NCI-H2196 (cell line): ENCODE measurements around the gene TMEM53.
"Not testable (repeated sequence)": the region's sequence is repeated elsewhere in the genome, so short reads cannot be mapped to it uniquely, and the experiment has no call there.

Experiments used
- DNase-seq: peaks from one replicate; lab custom pipeline; 2025; ENCODE audit not compliant: unreplicated experiment; lab: John Stamatoyannopoulos, UW

Gene TMEM53

DNA sequence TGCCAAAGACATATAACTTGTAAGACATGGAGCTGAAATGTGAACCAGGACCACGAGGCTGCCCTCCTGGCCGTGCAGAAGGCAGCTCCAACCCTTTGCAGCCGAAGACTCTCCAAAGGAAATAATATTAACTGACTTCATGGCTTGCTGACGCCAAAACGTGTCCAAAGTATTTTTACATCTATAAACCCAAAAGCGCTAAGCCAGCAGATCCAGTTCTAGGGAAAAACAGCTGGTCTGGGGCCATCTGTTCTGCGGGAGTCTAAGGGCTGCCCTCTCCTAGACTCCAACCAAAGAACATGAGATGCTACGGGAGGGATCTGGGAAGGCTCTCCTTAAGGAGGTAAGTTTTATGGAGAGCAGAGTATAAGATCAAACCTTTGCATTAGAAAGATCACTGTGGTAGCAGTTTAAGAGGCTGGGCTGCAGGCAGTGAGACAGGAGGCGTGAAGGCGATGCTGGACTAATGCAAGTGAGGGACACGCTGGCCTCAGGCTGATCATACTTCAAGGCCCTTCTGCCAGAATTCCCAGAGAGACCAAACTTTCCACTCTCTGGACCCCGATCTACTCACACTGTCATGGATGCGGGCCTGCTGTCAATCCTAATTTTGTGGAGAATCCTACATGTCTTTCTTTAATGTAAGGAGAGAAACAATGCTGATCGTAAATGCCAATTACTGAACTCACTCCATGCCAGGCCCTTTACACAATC lies 1.2 kb downstream of the TMEM53 start:
- DNase-seq, result no peak

DNA sequence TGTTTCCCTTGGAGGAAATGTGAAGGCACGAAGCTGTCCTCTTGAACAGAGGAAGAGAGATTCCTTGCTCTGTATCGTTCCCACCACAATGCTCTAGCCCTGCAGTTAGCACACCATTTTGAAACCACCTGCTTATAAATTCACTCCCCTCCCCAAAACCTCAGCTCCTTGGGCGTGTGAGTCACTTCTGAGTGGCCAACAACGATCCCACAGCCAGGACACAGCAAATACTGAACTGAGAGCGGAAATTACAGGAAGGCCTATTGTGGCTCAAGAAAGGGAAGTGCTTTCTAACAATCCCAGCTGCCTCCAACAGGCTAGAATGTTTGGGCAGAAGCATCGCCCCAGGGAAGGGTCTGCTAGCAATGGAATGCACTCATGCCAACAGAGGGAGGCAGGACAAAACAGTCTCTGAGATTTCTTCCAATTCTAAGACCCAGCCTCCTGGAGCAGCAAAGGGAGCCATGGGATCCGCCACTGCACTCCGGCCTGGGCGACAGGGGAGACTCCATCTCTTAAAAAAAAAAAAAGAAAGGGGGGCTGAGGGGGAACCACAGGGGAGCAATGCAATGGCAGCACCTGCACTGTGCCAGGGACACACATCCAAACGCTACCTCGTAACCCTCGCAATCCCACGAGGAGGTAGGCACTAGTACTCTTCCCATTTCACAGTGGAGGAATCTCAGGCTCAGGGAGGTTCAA lies 1.9 kb downstream of the TMEM53 start:
- DNase-seq, result no peak

DNA sequence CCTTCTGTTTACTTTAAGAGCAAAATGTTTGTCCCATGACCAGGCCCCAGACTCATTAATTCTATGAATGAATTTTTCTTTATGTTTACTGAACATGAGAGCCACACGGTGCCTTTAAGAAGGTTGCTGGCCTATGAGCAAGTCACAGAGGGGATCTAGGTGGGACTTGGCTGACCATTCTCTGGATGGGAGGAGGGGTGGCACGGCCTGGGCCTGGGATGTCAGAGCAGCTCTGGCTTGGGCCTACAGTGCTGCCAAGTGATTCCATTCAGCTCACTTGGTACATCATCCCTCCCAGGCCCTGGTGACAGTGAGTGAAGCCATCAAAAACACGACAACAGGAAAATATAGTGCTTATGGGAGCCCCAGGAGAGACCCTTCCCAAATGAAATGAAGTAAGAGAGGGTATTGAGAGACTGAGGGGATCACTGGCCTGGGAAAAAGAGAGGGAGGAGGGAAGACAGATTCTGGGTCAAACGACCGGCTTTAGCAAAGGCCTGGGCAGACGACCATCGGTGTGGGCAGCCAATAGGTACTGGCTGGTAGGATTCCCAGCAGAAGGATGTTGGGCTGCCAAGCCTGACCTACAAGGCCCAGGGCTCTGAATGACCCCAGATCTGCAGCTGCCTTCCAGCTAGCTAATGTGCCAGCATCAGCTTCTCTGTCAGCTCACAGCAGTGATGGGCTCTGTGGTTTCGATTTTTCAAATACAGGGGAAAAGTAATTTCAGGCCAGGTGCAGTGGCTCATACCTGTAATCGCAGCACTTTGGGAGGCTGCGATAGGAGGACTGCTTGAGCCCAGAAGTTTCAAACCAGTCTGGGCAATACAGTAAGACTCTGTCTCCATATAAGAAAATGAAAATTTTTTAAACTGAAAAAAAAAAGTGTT lies 3.3 kb downstream of the TMEM53 start:
- DNase-seq, result no peak

DNA sequence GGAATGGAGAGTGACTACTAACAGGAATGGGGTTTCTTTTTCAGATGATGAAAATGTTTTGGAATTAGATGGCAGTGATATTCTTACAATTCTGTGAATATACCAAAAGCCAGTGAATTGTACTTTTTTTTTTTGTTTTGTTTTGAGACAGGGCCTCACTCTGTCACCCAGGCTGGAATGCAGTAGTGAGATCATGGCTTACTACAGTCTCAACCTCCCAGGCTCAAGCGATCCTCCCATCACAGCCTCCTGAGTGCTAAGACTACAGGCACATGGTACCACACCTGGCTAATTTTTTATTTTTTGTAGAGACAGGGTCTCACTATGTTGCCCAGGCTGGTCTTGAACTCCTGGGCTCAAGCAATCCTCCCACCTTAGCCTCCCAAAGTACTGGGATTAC lies 7.6 kb downstream of the TMEM53 start:
- not testable (repeated sequence) for DNase-seq

DNA sequence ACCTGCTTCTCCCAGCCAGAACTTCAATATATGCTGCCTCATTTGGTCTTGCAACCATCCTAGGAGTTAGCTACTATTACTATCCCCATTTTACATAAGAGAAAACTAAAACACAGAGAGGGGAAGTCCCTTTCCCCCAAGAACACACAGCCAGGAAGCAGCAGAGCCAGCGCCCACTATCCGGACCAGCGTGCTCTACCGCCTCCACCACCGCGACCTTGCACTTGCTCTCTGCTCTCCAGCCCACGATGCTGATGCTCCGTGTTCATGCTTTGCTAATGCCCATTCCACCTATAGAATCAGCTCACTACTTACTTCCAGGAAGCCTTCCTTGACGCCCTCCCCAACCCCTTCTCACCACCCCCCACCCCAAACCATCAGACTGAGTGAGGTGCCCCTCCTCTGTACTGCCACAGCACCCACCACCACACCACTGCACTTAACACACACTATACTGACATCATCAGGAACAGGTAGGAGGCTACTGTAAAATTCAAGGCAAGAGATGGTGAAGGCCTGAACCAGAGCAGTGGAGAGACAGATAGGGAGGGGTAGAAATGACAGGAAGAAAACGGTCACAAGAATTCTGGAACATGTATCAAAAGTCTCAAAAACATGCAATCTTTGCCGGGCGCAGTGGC lies 9.4 kb downstream of the TMEM53 start:
- no peak for DNase-seq

DNA sequence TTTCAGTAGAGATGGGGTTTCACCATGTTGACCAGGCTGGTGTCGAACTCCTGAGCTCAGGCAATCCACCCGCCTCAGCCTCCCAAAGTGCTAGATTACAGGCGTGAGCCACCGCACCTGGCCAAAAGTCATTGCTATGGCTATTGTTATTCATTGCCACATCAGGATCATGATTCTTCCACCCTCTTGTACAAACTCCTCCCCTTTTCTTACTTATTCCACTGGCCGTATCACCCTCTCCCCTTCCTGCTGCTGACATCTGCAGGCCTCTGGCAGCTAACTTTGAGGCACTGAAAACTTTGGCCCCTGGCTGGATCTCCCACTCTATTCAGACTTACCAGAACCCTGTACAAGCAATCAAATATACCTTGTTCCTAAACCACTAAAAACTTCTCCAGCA lies 10.9 kb downstream of the TMEM53 start:
- DNase-seq, result no peak

DNA sequence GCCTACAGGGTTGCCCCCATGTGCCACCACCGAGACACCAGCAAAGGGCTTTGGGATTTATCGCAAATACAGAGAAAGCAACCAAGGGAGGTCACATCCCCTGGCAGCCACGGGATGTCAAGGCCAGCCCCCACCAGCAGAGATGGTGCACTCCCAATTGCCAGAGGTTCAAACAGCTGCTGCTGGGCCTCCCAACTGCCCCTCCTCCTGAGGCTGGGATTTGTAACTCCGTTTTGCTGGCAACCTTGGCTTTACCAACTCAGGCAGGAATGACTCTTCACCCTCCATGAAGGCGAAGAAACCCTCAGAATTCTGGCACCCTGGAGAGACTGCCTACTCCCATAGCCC lies 11.6 kb downstream of the TMEM53 start:
- no peak for DNase-seq

DNA sequence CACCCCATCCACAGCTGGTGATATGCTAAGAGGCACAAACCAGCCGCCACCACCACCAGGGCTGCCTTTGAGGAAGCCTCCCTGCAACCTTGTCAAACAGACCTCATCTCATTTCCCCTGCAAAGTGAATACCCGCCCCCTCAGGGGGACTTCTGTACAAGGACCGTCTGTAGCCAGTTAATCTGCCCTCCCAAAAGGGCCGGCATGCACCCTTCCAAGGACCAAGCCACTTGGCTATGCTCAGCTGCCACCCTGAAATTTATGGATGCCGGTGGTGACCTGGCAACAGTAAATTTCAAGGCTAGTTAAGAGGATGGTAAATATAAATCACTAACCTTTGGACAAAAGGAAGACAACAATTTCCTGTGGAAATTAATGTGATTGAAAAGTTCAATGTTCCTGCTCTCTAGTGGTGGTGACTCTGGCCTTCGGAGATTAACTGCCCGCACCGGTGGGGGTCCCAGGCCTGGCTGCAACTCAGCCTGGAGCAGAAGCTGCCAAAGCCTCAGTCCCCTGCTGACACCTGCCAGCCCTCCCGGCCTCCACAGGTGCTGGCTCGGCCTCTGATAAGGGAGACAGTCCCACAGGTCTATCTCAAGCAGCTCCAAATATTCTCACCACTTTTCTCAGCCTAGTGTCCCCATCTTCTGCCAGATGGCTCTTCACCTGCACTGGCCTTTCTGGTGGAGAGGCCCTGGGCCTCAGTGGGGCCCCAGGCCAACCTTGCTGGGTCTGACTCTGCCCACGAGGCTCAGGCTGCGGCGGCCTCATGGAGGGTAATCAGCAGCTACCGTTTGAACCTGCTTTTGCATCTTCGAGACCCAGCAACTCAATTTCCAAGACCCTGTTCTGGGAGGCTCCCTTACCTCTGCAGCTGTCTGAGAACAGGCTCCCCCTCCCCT lies 12.2 kb downstream of the TMEM53 start:
- DNase-seq, result no peak

DNA sequence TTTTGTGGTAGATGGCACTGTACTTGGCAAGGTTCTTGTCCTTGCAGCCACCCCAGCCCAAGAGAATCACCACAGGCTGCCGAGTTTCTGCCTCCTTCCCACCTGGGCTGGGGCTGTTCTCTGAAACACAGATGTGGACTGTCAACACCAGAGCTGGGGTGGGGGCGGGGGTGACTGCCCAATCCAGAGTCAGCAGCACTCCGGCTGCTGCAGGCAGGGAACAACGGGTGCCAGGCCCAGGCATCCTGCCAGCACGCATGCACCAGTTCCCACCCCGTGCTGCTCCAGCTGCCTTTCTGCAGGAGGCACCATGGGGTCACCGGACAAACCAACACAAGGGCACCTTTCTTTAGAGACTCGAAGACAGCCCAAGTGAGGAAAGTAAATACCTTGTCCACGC lies 14.1 kb downstream of the TMEM53 start:
- peak; percentile 83 for DNase-seq

DNA sequence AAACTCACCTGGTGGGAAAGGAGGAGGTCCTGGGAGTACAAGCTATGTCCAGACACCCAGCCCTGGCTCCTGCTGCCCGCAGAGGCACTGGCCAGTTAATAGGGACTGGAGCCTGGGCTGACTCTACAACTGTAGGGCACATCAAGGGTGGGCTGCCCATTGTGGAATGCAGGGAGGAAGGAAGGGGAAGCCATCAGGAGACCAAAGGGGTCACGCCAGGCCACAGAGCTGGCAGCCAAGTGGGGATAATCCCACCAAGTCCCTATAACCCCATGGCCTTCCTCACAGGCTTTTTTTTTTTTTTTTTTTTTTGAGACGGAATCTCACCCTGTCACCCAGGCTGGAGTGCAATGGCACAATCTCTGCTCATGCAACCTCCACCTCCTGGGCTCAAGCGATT lies 14.7 kb downstream of the TMEM53 start:
- DNase-seq, result no peak

DNA sequence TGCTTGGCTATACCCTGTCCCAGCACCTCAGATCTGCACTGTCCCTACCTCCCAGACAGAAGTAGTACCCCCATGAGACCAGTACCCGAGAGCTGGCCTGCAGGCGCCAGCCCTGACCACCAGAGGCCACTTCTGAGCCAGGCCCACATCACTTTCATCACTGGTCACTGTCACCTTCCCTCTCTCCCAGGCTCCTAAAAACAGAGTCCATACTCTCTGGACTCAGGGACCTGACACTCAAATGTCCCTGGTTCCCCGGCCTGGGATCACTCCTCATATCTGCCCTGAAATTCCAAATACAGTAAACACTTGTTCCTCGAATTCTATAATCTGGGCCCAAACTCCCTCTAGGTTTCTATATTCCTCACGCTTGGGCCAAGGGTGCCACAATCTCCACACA lies 18.7 kb downstream of the TMEM53 start:
- DNase-seq, result peak; percentile 28

DNA sequence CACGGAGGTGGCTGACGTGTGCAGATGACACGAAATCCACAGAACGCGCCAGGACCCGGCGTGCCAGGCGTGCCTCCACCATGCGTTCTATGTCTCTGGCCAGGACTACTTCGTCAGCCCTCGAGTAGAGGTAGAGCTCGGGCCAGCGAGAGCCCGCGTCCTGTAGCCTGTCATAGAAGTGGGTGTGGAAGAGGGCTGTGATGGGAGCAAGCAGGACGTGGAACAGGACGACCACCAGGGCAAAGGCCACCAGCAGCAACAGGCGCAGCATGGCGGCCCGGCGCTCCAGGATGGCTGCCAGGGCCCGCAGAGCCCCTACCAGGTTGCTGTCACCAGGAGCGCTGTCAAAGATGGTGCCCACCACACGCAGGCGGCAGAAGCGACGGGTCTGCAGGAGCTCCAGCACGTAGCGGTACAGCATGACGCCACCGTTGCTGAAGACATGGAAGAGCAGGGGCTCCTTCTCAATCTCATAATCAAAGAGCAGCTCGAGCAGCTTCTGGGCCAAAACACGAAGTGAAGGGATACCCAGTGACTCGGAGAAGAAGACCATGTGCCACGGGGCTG lies 19.6 kb downstream of the TMEM53 start:
- DNase-seq, result no peak

DNA sequence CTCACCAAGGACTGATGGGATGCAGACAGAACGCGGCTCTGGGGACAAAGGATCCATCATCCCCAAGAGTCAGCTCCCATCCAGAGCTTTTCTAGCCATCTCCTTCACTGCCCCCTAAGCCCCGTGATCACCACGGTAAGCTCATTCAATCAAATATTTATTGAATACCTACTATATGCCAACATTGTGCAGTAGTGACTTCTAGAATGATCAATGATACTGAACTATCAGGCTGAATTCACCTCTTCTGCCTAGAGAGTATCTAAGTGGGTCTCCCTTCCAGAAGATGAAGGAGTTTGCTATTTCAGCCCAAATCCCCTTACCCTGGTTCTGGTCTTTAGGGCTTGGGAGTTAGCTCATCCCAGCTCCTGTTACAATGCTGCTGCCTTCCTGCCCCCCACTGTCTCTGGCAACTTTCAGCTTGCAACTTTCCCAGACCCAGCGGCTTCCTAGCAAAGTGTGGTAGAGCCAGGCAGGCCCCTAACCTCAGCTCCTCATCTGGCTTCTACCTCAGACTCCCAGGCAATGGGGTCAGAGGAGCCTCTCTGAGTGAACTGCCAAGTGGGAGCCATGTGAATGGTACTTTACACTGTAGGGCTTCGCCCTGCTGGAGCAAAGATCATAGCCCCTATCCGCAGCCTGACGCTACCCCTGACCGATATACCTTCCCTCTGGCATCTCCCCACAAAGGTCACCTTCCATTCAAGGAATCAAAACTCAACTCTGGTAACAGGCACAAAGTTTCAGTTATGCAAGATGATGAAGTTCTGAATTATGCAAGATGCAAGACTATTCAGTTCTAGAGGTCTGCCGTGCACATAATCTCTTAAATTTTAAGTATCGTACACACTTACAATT lies 20.9 kb downstream of the TMEM53 start:
- DNase-seq, result no peak

DNA sequence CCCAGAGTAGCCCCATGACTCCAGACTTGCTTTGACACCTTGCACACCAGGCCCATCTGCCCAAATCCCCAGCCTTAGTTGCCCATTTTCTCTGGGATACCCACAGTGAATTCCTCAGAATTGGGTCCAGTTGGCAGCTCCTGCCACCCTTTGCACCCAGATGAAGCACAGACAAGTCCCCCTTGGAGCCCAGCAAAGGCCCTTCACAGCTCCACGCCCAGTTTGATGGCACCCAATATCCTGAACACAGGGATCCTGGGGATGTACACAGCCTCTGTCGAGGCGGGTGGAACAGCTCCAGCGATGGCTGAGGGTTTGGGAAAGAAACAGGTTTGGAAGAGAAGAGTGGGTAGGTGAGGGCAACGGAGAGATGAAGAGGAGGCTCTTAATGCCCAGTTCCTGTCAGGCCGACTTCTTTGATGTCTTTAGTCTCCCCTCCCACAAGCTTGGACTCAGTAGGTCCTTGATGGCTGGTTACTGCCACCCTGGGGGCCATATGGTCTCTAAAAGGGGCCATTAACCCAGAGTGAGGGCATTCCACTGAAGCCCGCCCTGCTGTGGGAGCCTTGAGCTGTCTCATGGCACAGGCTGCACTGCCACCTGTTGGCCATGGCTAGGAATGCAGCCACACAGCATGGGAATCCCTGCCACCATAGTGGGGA lies 21.7 kb downstream of the TMEM53 start:
- DNase-seq, result peak; percentile 76

DNA sequence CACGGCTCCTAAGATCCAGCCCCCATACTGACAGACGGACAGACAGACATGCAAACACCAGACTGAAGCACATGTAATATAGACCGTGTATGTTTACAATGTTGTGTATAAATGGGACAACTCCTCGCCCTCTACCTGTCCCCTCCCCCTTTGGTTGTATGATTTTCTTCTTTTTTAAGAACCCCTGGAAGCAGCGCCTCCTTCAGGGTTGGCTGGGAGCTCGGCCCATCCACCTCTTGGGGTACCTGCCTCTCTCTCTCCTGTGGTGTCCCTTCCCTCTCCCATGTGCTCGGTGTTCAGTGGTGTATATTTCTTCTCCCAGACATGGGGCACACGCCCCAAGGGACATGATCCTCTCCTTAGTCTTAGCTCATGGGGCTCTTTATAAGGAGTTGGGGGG lies 23.2 kb downstream of the TMEM53 start:
- DNase-seq, result no peak

DNA sequence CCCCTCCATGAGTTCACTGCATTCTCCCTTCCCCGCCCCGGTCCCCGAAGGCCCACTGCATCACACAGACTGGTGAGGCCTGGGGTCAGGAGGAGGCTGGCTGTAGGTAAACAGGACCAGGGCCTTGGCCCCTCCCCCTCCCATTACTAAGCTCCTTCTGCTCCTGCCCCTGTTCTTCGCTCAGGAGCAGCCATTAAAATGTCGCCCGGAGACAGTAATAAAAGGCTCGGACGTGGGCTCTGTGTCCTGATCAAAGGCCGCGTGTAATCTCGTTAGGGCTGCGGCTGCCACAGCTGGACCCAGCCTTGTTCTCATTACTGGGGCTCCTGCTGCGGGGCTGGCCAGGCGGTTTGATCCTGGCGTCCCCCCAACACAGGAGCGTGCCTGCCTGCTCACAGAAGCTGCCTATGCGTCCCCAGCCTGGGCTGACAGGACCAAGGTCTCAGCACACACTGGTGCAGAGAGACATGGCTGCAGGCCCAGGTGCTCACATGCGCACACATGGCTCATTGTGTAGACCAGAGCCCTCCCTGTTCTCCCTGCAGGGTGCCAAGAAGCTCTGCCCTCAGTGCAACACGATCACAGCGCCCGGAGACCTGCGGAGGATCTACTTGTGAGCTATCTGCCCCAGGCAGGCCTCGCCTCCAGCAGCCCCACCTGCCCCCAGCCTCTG lies 24.0 kb downstream of the TMEM53 start:
- DNase-seq, result peak; percentile 83

DNA sequence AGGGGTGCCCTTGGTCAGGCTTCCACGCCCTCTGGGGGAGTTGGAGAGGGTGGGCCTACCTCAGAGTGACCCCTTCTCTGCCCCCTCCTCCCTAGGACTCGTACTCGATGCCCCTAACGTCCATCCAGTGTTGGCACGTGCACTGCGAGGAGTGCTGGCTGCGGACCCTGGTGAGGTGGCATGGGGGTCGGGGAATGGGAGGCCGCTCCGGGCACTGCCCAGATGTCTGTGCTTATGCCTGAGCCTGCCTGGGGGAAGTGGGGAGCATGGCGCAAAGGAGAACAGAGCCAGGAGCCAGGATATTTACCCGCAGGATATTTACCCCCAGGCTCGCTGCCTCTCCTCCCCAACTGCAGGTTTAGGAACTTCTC lies 24.5 kb downstream of the TMEM53 start:
- no peak for DNase-seq
